Ectodermal cell (in vitro differentiated cells): Measurements from ENCODE around the gene HS3ST6.

Experiments used
- H3K27ac ChIP-seq: 2 replicates; pipeline ENCODE4 v1.7.0; 2013; ENCODE audit warnings: mild to moderate bottlenecking, low read depth, low read length; ENCODE audit not compliant: insufficient read depth, poor library complexity, severe bottlenecking
- H3K27me3 ChIP-seq: 2 replicates; pipeline ENCODE4 v1.7.0; 2013; ENCODE audit warnings: mild to moderate bottlenecking, low read length; ENCODE audit not compliant: insufficient read depth, control insufficient read depth, poor library complexity, severe bottlenecking
- H3K36me3 ChIP-seq: one replicate; pipeline ENCODE4 v1.7.0; 2013; ENCODE audit warnings: low read length; ENCODE audit not compliant: control insufficient read depth, insufficient read depth
- H3K4me1 ChIP-seq: one replicate; pipeline ENCODE4 v1.7.0; 2013; ENCODE audit warnings: low read length; ENCODE audit not compliant: control insufficient read depth, insufficient read depth
- H3K4me3 ChIP-seq: 2 replicates; pipeline ENCODE4 v1.7.0; 2013; ENCODE audit warnings: low read depth, low read length, control low read depth; ENCODE audit not compliant: insufficient read depth
- H3K9me3 ChIP-seq: 2 replicates; pipeline ENCODE4 v1.7.0; 2013; ENCODE audit warnings: mild to moderate bottlenecking, low read length, moderate library complexity; ENCODE audit not compliant: control insufficient read depth
- WGBS, 2 experiments: methylation state at CpG; one replicate each; pipeline ENCODE4 v1.1.7; 2013; ENCODE audit warnings: missing lambda C conversion rate in 2 of 2; 5-methylcytosine and 5-hydroxymethylcytosine counted together

HS3ST6 gene

GRCh38 chr16:1862394-1862793, 55.8 kb downstream of the HS3ST6 start:
- WGBS, 2 experiments = 77 to 85% methylated on average over 9 of the region's 9 CpGs
- peaks cover 60% of the 10 kb centered on the region for H3K27me3 ChIP-seq

GRCh38 chr16:1861730-1862129, 56.5 kb downstream of the HS3ST6 start:
- peaks cover 66% of the 10 kb centered on the region for H3K27me3 ChIP-seq
- no peaks in the 10 kb centered on the region for H3K4me1 ChIP-seq
- no peaks in the 10 kb centered on the region for H3K9me3 ChIP-seq
- no peak overlapping the region for H3K27ac ChIP-seq
- no peaks in the 10 kb centered on the region for H3K36me3 ChIP-seq
- WGBS, 2 experiments = 77 to 82% methylated on average over 5 of the region's 5 CpGs
- H3K4me3 ChIP-seq = no peak overlapping the region

More at GRCh38 chr16:1862394-1862793, 55.8 kb downstream of the HS3ST6 start:
- Histone ChIP-seq H3K4me1 (no peaks in the 10 kb centered on the region), H3K9me3 (no peaks in the 10 kb centered on the region), H3K36me3 (no peaks in the 10 kb centered on the region), H3K4me3 (no peak overlapping the region), H3K27ac (no peak overlapping the region)
